GM12874 (cell line): ENCODE data around the gene PLXDC2.

Experiments used
- CTCF ChIP-seq: IDR thresholded peaks from 2 replicates; pipeline ENCODE4 v1.5.1; 2011; ENCODE audit warnings: low read depth, mild to moderate bottlenecking, control low read depth, low read length, moderate library complexity; ENCODE audit not compliant: insufficient read depth

The PLXDC2 gene

DNA sequence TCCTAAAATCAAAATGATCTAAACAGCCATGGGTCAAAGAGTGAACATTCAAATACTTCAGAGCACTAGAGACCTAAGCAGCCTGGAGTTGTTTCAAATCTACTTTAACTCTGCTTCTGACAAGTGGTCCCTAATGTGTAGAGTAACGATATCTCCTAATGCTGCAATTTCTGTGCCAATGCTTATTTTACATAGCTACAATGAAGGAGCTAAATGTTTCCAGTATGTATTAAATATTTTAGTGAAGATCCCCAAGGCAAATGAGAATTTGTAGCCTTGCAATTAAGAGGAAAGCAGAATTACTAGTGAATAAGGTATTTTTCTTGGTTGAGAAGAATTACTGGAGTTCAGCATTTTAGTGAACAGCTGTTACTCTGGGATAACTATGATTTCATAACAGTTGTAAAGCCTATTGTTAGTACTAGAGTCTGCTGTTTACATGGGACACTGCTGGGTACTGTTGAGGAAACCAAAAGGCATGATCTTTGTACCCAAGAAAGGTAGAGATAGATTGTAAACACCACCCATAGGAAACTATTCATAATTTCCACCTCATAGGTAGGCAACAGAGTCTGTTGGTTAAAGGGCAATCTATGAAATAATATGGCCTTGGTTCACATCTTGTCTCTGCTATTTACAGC lies 271.9 kb downstream of the PLXDC2 start:
- no peak for TF ChIP-seq CTCF

GRCh38 chr10:20089879-20090278 lies 273.6 kb downstream of the PLXDC2 start:
- no peak for TF ChIP-seq CTCF

DNA sequence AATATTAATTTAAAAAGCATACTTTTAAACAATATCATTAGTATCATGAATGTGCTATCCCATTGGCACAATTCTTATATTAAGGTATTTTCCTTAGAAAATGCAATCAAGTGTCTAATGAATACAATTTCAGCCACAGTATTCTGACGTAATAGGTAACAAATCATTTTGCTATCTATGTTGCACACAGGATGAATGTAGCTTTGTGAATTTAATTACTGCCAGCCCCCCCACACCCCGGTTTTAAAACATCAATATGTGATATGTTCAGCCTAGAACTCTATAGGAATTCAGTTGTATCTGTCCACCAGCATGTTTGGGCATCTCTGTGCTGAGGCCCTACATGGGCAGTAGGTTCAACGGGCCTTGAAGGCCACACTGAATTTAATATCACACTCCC lies 274.6 kb downstream of the PLXDC2 start:
- TF ChIP-seq CTCF = no peak

- no peak for TF ChIP-seq CTCF
Measured at GRCh38 chr10:20091698-20092097, 275.5 kb downstream of the PLXDC2 start.

- TF ChIP-seq CTCF = no peak
Measured at GRCh38 chr10:20093600-20093999, 277.4 kb downstream of the PLXDC2 start.

DNA sequence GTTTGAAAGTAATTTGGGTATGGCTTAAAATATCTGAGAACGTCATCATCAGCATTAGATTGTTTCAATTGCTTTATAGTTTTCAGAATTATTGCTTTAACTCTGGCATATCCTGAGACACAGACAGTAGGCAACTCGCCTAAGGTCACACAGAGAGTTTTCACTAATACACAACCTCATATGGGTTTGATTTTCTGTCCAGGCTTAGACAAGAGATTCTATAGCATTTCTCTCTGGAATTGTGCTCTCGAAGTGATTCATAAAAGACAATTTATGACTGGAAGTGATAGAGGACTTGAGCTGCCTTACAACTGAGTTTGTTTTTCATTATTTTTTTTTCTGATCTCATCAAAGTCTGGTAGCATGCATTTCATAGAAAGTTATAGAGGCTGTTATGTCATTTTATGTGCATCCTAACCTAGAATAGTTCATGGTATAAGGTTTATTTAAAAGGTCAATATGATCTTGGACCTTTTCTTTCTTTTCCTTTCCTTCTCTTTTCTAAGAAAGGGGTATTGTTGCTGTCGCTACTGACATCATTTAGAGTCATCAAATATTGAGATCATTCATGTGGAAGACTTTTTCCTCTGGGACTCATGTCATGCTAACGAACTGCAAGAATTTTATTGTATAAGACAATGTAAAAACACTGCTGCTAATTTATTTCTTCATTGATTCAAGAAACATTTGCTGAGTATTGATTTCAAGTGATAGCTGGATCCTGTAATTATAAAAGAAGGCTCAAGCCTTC lies 278.2 kb downstream of the PLXDC2 start:
- no peak for TF ChIP-seq CTCF

- no peak for TF ChIP-seq CTCF
Measured at GRCh38 chr10:20100171-20100570, 283.9 kb downstream of the PLXDC2 start.
